ENCODE data around the gene MARCHF10. TPM values are rescaled to one million over a fixed set of nuclear protein-coding genes. Genes with fewer than 3 reads are reported as not detected.

MARCHF10 gene
- total RNA-seq, 1 donor from 2014 or later = not detected

- DNase-seq (ENCODE audit: extremely low spot score, unreplicated experiment) = no peak
- Mint-ChIP-seq H3K27ac (no peak overlapping the region), H3K4me1 (ENCODE audit: unreplicated experiment) (peaks cover 11% of the 10 kb centered on the region), H3K9me3 (peaks cover 14% of the 10 kb centered on the region), H3K4me3 (no peak overlapping the region), H3K27me3 (peaks cover 23% of the 10 kb centered on the region), H3K36me3 (no peaks in the 10 kb centered on the region)
- TF ChIP-seq, protein P1, sequence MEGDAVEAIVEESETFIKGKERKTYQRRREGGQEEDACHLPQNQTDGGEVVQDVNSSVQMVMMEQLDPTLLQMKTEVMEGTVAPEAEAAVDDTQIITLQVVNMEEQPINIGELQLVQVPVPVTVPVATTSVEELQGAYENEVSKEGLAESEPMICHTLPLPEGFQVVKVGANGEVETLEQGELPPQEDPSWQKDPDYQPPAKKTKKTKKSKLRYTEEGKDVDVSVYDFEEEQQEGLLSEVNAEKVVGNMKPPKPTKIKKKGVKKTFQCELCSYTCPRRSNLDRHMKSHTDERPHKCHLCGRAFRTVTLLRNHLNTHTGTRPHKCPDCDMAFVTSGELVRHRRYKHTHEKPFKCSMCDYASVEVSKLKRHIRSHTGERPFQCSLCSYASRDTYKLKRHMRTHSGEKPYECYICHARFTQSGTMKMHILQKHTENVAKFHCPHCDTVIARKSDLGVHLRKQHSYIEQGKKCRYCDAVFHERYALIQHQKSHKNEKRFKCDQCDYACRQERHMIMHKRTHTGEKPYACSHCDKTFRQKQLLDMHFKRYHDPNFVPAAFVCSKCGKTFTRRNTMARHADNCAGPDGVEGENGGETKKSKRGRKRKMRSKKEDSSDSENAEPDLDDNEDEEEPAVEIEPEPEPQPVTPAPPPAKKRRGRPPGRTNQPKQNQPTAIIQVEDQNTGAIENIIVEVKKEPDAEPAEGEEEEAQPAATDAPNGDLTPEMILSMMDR (conservative IDR thresholded peaks at IDR 0.05) = no peak
Observed at GRCh38 chr17:62774338-62774737, 33.8 kb downstream of the MARCHF10 start.

- Mint-ChIP-seq H3K4me1 (ENCODE audit: unreplicated experiment) (no peaks in the 10 kb centered on the region), H3K9me3 (peaks cover 5% of the 10 kb centered on the region), H3K36me3 (no peaks in the 10 kb centered on the region), H3K27ac (no peak overlapping the region), H3K4me3 (no peak overlapping the region), H3K27me3 (peaks cover 18% of the 10 kb centered on the region)
- peak; percentile 40 for DNase-seq (ENCODE audit: extremely low spot score, unreplicated experiment)
- TF ChIP-seq, protein P1 (conservative IDR thresholded peaks at IDR 0.05) = no peak
Observed at GRCh38 chr17:62767997-62768396, 40.1 kb downstream of the MARCHF10 start.

DNA sequence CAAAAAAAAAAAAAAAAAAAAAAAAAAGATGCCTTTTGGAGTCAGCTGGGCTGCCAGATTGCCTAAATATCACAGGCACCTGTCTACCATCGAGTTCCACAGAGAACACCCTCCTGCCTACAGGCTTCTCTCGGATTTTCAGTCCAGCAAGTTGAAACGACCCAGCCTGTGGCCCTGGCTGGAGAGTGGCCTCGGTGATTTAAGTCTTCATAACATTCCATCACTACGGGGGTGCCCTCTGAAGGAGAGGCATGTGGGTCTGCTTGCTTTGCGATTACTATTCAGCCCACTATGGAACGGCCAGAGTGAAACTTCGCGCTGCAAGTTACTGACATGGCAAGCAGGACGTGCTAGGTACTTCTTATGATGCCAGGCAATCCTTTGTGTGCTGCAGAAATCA is 42.8 kb downstream of the MARCHF10 start:
- peak; percentile 55 for DNase-seq (ENCODE audit: extremely low spot score, unreplicated experiment)
- TF ChIP-seq, protein P1 (conservative IDR thresholded peaks at IDR 0.05) = no peak
- Mint-ChIP-seq H3K4me3 (no peak overlapping the region), H3K27me3 (peaks cover 20% of the 10 kb centered on the region), H3K27ac (no peak overlapping the region), H3K4me1 (ENCODE audit: unreplicated experiment) (peaks cover 6% of the 10 kb centered on the region), H3K9me3 (no peaks in the 10 kb centered on the region), H3K36me3 (no peaks in the 10 kb centered on the region)

- Mint-ChIP-seq H3K27me3 (peaks cover 27% of the 10 kb centered on the region), H3K27ac (no peak overlapping the region), H3K4me3 (no peak overlapping the region), H3K9me3 (no peaks in the 10 kb centered on the region), H3K36me3 (no peaks in the 10 kb centered on the region), H3K4me1 (ENCODE audit: unreplicated experiment) (peaks cover 16% of the 10 kb centered on the region)
- DNase-seq (ENCODE audit: extremely low spot score, unreplicated experiment) = peak; percentile 34
- TF ChIP-seq, protein P1 (conservative IDR thresholded peaks at IDR 0.05) = no peak
Observed at GRCh38 chr17:62763891-62764600, 44.1 kb downstream of the MARCHF10 start.

GRCh38 chr17:62761884-62762283 is 46.2 kb downstream of the MARCHF10 start:
- H3K27me3 Mint-ChIP-seq = peaks cover 41% of the 10 kb centered on the region
- no peak overlapping the region for H3K4me3 Mint-ChIP-seq
- TF ChIP-seq, protein P1 (conservative IDR thresholded peaks at IDR 0.05) = no peak
- H3K9me3 Mint-ChIP-seq = no peaks in the 10 kb centered on the region
- no peak overlapping the region for H3K27ac Mint-ChIP-seq
- peaks cover 32% of the 10 kb centered on the region for H3K4me1 Mint-ChIP-seq (ENCODE audit: unreplicated experiment)
- peak; percentile 24 for DNase-seq (ENCODE audit: extremely low spot score, unreplicated experiment)
- H3K36me3 Mint-ChIP-seq = no peaks in the 10 kb centered on the region

All from type B pancreatic cell (in vitro differentiated cells).